GM18519 (cell line): ENCODE results near the gene SLC39A8.

Source experiments
- ATAC-seq: cut with Tn5 transposase; IDR thresholded peaks from one replicate; pipeline ENCODE4 v1.9.1; 2021; ENCODE audit warnings: mild to moderate bottlenecking, moderate library complexity; ENCODE audit not compliant: unreplicated experiment, low FRiP score

SLC39A8 gene

DNA sequence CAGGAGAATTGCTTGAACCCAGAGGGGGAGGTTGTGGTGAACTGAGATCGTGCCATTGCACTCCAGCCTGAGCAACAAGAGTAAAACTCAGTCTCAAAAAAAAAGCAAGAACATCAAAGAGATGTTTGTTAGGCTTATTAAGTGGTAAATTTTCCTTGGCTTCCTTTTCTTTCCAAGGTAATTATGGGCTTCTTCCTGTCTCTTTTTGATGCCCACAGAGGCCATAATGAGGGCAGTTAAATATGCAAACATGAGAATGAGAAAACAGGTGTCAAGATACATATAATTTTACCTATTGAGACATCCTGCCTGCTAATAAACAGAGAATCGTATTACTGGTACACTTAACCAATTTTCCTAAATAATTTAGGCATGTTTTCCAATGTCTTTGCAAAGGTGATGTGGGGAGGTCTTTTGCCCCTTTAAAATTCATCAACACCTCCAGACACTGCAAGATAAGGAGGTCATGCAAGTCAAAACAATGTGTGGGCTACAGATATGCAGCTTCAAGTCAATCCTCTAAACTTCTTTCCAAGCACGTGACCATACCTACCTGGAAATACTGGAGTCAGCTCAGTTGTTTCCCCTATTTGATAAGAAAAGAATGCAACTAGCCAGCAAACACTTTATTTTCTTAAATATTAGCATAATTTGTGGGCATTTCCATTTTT is 2.7 kb downstream of the SLC39A8 start:
- no peak for ATAC-seq

GRCh38 chr4:102341201-102341600 is 4.1 kb downstream of the SLC39A8 start:
- ATAC-seq: no peak

DNA sequence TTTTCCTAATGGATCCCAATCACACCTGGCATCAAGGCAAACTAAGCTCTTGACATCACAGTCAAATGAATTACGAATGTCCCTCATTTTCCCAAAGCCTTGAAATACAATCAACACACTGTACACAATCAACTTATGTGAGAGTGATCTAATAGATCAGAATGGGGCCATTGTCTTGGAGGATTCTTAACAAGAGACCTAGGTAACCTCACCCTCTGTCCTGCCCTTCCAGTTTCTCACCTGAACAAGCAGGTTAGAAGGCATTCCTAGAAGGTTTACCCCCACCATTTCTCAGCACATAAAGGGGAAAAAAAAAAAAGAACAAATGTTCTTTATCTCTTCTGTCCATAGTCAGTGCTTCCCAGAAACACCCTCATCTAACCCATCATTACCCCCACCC is 6.3 kb downstream of the SLC39A8 start:
- ATAC-seq: no peak

GRCh38 chr4:102338405-102338804 is 6.9 kb downstream of the SLC39A8 start:
- no peak for ATAC-seq

DNA sequence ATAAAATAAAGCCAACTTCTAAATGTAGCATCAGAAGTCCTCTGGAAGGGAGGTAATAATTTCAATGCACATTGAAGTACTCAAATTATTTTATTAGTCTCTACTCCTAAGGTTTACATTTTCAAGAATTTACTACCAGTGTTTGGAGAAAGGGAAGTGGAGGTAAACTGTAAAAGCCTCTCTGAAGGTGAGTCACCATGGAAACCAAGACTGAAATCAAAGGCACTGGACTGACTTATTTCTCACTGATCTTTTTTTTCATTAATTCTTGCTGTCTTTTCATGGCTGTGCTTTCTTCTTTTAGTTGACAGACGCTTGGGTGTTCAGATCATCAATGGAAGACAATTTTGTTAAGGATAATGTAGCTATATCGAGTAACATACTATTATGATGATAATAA is 9.7 kb downstream of the SLC39A8 start:
- no peak for ATAC-seq

- no peak for ATAC-seq
These were observed 10.7 kb downstream of the SLC39A8 start for GRCh38 chr4:102334624-102335023.

GRCh38 chr4:102333787-102334186 is 11.5 kb downstream of the SLC39A8 start:
- ATAC-seq: no peak

DNA sequence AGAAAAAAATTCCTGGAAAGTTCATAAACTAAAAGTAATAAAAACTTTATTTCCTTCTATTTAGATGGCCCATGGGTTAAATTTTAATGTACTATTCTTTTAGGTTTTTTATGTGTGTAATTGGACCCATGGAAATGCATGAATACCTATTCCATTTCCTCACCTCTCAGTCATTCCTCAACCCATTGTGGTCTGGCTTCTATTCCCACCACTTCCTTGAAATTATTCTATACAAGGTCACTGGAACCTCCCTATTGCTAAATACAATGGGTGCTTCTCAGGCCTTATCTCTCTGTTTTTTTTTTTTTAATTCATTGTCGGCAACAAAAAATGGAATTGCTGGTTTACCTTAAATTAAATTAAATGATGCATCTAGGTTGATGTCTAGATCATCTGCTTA is 17.2 kb downstream of the SLC39A8 start:
- no peak for ATAC-seq

DNA sequence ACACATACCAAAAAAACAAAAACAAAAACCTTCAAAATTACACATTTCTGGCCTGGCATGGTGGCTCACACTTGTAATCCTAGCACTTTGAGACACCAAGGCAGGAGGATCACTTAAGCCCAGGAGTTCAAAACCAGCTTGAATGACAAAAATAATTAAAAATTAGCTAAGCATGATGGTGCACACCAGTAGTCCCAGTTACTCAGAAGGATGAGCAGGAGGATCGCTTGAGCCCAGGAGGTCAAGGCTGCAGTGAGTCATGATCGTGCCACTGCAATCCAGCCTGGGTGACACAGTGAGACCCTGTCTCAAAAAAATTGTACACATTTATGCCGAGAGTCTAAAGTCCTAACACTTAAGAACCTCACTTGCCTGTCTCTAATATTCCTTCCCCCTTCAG is 18.3 kb downstream of the SLC39A8 start:
- ATAC-seq: no peak

DNA sequence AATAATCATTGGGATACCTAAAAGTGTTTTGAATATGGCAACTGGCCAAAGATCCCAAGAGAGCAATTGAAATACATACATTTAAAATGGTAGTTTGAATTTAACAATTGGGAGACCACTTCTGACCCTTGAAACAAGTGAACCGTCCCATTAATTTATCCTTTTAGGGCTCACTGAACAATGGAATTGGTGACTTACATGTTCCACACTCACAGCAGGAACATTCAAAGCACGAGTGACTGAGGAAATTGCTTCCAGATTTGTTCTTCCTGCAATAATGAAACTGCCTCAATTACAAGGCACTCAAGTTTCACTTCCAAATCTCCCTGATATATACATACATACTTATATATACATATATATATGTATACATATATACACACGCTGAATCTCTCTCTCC is 20.6 kb downstream of the SLC39A8 start:
- ATAC-seq: no peak

GRCh38 chr4:102322736-102323135 is 22.5 kb downstream of the SLC39A8 start:
- no peak for ATAC-seq

- peak; percentile 94 for ATAC-seq
These were observed 23.9 kb downstream of the SLC39A8 start for GRCh38 chr4:102321260-102321995.

GRCh38 chr4:102319594-102319993 is 25.7 kb downstream of the SLC39A8 start:
- ATAC-seq: no peak

DNA sequence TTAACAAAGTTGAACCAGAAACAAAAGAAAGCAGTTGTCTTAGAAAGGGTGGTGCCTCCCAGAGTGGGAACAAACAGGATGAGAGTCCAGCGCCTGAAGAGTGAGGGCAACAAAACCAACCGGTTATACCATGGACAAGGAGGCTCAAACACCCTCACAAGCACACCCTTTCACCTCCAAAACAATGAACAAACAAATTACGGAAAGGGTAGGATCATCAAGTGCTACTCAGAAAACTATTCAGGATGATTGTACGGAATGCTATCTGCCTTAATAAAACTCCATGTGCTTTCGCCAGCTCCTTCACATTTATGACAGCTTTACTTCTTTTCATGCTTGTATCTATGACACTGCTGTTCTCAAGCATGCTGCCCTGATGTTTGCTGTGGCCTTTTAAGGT is 26.8 kb downstream of the SLC39A8 start:
- ATAC-seq: no peak

DNA sequence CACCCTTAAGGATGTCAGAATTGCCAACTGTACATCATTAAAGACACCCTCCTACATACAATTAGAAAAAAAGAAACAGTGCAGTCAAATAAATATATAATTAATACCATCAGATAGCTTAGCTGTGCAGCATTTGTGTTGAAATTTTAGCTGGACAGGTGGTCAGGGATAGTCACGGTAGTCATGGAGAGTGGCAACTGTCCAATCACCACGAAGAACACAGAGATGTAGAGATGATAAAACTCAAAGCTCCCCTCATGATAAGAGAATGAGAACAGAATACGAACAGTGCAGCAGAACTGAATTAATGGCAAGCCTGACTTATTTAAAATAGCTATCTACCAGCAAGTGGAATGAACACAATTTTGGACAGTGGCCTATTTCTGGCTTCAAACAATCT is 27.2 kb downstream of the SLC39A8 start:
- ATAC-seq: no peak

- ATAC-seq: no peak
These were observed 27.8 kb downstream of the SLC39A8 start for GRCh38 chr4:102317459-102317858.

DNA sequence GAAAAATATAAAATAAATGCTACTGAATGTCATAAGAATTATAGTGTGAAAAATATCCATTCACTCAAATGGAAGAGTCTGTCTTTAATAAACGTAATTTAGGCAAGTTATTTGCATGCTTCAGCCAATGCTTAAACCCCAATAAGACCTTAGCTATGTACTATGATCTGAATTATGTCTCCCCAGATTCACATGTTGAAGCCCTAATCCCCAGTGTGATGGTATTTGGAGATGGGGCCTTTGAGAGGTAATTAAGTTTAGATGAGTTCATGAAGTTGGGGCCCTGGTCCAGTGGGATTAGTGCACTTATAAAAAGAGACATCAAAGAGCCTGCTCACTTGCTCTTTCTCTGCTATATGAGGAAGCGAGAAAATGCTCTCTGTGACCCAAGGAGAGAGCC is 28.7 kb downstream of the SLC39A8 start:
- ATAC-seq: no peak

- no peak for ATAC-seq
These were observed 29.8 kb downstream of the SLC39A8 start for GRCh38 chr4:102315532-102315931.

- ATAC-seq: no peak
These were observed 32.9 kb downstream of the SLC39A8 start for GRCh38 chr4:102312417-102312816.

- no peak for ATAC-seq
These were observed 33.4 kb downstream of the SLC39A8 start for GRCh38 chr4:102311912-102312311.

GRCh38 chr4:102311407-102311806 is 33.9 kb downstream of the SLC39A8 start:
- ATAC-seq: no peak
